Mesendoderm (in vitro differentiated cells): ENCODE measurements around the gene PPP4R3B.

Source experiments
- DNase-seq: peaks from one replicate; pipeline ENCODE4 v3.0.0; 2013
- H2AK5ac ChIP-seq: 2 replicates; pipeline ENCODE4 v1.6.1; 2013; ENCODE audit warnings: low read length, inconsistent platforms
- H2BK120ac ChIP-seq: 2 replicates; pipeline ENCODE4 v1.6.1; 2013; ENCODE audit warnings: low read depth, mild to moderate bottlenecking, low read length, moderate library complexity, mixed read lengths
- H2BK15ac ChIP-seq: replicated peaks from 2 replicates; pipeline ENCODE4 v1.6.1; 2013; ENCODE audit warnings: low read depth, mild to moderate bottlenecking, moderate library complexity
- H2BK5ac ChIP-seq: 2 replicates; pipeline ENCODE4 v1.6.1; 2013; ENCODE audit warnings: low read length, inconsistent platforms
- H3K18ac ChIP-seq: 2 replicates; pipeline ENCODE4 v1.6.1; 2013; ENCODE audit warnings: mild to moderate bottlenecking, low read length, mixed read lengths
- H3K23ac ChIP-seq: one replicate; pipeline ENCODE4 v1.6.1; 2013; ENCODE audit warnings: low read length
- H3K27ac ChIP-seq: 2 replicates; pipeline ENCODE4 v1.5.1; 2013; ENCODE audit warnings: low read depth, mild to moderate bottlenecking, inconsistent platforms, low read length, moderate library complexity
- H3K27me3 ChIP-seq: 2 replicates; pipeline ENCODE4 v1.6.1; 2013; ENCODE audit warnings: low read length, control low read depth, mild to moderate bottlenecking, inconsistent platforms; ENCODE audit not compliant: insufficient read depth, poor library complexity
- H3K36me3 ChIP-seq: 2 replicates; pipeline ENCODE4 v1.6.1; 2013; ENCODE audit warnings: low read length, inconsistent platforms; ENCODE audit not compliant: control insufficient read depth, insufficient read depth
- H3K4ac ChIP-seq: one replicate; pipeline ENCODE4 v1.6.1; 2013; ENCODE audit warnings: low read depth, mild to moderate bottlenecking, low read length, moderate library complexity
- H3K4me1 ChIP-seq: 2 replicates; pipeline ENCODE4 v1.6.1; 2013; ENCODE audit warnings: low read depth, low read length, inconsistent platforms; ENCODE audit not compliant: control insufficient read depth
- H3K4me2 ChIP-seq: 2 replicates; pipeline ENCODE4 v1.6.1; 2013; ENCODE audit warnings: low read length
- H3K4me3 ChIP-seq: 2 replicates; pipeline ENCODE4 v1.5.1; 2013; ENCODE audit warnings: mild to moderate bottlenecking, low read length
- H3K56ac ChIP-seq: one replicate; pipeline ENCODE4 v1.6.1; 2013; ENCODE audit warnings: low read length
- H3K79me1 ChIP-seq: 2 replicates; pipeline ENCODE4 v1.6.1; 2013; ENCODE audit warnings: low read length, inconsistent platforms
- H3K79me2 ChIP-seq: 2 replicates; pipeline ENCODE4 v1.6.1; 2013; ENCODE audit warnings: mild to moderate bottlenecking, low read length; ENCODE audit not compliant: control insufficient read depth, insufficient read depth
- H3K9ac ChIP-seq: 2 replicates; pipeline ENCODE4 v1.6.1; 2013; ENCODE audit warnings: low read length, inconsistent platforms
- H4K5ac ChIP-seq: one replicate; pipeline ENCODE4 v1.6.1; 2013; ENCODE audit warnings: low read length
- H4K8ac ChIP-seq: one replicate; pipeline ENCODE4 v1.6.1; 2013; ENCODE audit warnings: low read depth, mild to moderate bottlenecking, control low read depth, low read length, moderate library complexity
- WGBS: extraction: QIAGEN DNeasy Blood & Tissue Kit; methylation state at CpG from one replicate; pipeline ENCODE4 v1.1.7; 2013; ENCODE audit warnings: low lambda C conversion rate, missing lambda C conversion rate; ENCODE audit not compliant: insufficient coverage; ENCODE audit errors: extremely low coverage; 5-methylcytosine and 5-hydroxymethylcytosine counted together

Gene PPP4R3B

GRCh38 chr2:55592130-55592529 is 25.3 kb downstream of the PPP4R3B start:
- Histone ChIP-seq H3K4me3 (no peak overlapping the region), H3K4ac (no peak overlapping the region), H2BK15ac (no peak overlapping the region), H3K4me2 (no peak overlapping the region), H3K79me2 (no peaks in the 10 kb centered on the region), H2BK120ac (no peak overlapping the region), H3K36me3 (no peaks in the 10 kb centered on the region), H3K27ac (no peak overlapping the region), H3K79me1 (no peaks in the 10 kb centered on the region), H3K4me1 (no peaks in the 10 kb centered on the region), H3K27me3 (no peaks in the 10 kb centered on the region), H3K9ac (no peak overlapping the region), H3K18ac (no peak overlapping the region), H3K56ac (no peak overlapping the region), H3K23ac (no peak overlapping the region), H2BK5ac (no peak overlapping the region), H2AK5ac (no peak overlapping the region), H4K8ac (no peak overlapping the region), H4K5ac (no peak overlapping the region)
- DNase-seq = no peak
- no CpG with 5 or more reads among the region's 1 CpG for WGBS

GRCh38 chr2:55590810-55591440 is 26.5 kb downstream of the PPP4R3B start:
- no peak overlapping the region for H3K9ac ChIP-seq
- H2BK15ac ChIP-seq = no peak overlapping the region
- WGBS = no CpG with 5 or more reads among the region's 7 CpGs
- no peak overlapping the region for H3K56ac ChIP-seq
- no peaks in the 10 kb centered on the region for H3K27me3 ChIP-seq
- DNase-seq = peak; percentile 36
- H3K4me2 ChIP-seq = no peak overlapping the region
- H3K36me3 ChIP-seq = no peaks in the 10 kb centered on the region
- H3K4ac ChIP-seq = no peak overlapping the region
- no peak overlapping the region for H2BK120ac ChIP-seq
- H3K79me1 ChIP-seq = no peaks in the 10 kb centered on the region
- no peak overlapping the region for H4K8ac ChIP-seq
- no peak overlapping the region for H2BK5ac ChIP-seq
- no peak overlapping the region for H3K4me3 ChIP-seq
- H3K79me2 ChIP-seq = no peaks in the 10 kb centered on the region
- no peak overlapping the region for H2AK5ac ChIP-seq
- no peak overlapping the region for H3K23ac ChIP-seq
- H4K5ac ChIP-seq = no peak overlapping the region
- no peak overlapping the region for H3K18ac ChIP-seq
- H3K27ac ChIP-seq = no peak overlapping the region
- no peaks in the 10 kb centered on the region for H3K4me1 ChIP-seq

GRCh38 chr2:55585451-55586080 is 31.9 kb downstream of the PPP4R3B start:
- Histone ChIP-seq H3K9ac (no peak overlapping the region), H3K79me1 (no peaks in the 10 kb centered on the region), H2AK5ac (no peak overlapping the region), H3K4ac (no peak overlapping the region), H3K36me3 (no peaks in the 10 kb centered on the region), H3K27ac (no peak overlapping the region), H3K23ac (no peak overlapping the region), H3K27me3 (no peaks in the 10 kb centered on the region), H2BK15ac (no peak overlapping the region), H3K18ac (no peak overlapping the region), H3K79me2 (no peaks in the 10 kb centered on the region), H4K8ac (no peak overlapping the region), H3K56ac (no peak overlapping the region), H2BK5ac (no peak overlapping the region), H4K5ac (no peak overlapping the region), H3K4me1 (no peaks in the 10 kb centered on the region), H3K4me2 (no peak overlapping the region), H2BK120ac (no peak overlapping the region), H3K4me3 (no peak overlapping the region)
- peak; percentile 14 for DNase-seq
- WGBS = no CpG with 5 or more reads among the region's 2 CpGs

- Histone ChIP-seq H3K9ac (no peak overlapping the region), H4K5ac (no peak overlapping the region), H3K4me3 (no peak overlapping the region), H4K8ac (no peak overlapping the region), H3K56ac (no peak overlapping the region), H3K79me1 (no peaks in the 10 kb centered on the region), H2AK5ac (no peak overlapping the region), H3K4me2 (no peak overlapping the region), H3K23ac (no peak overlapping the region), H3K79me2 (no peaks in the 10 kb centered on the region), H2BK5ac (no peak overlapping the region), H3K36me3 (no peaks in the 10 kb centered on the region), H3K18ac (no peak overlapping the region), H2BK15ac (no peak overlapping the region), H2BK120ac (no peak overlapping the region), H3K4ac (no peak overlapping the region), H3K4me1 (no peaks in the 10 kb centered on the region), H3K27ac (no peak overlapping the region), H3K27me3 (no peaks in the 10 kb centered on the region)
- no peak for DNase-seq
- no CpG with 5 or more reads among the region's 4 CpGs for WGBS
Measured at GRCh38 chr2:55581874-55582547, 35.4 kb downstream of the PPP4R3B start.

GRCh38 chr2:55581435-55581834 is 36.0 kb downstream of the PPP4R3B start:
- Histone ChIP-seq H4K5ac (no peak overlapping the region), H3K4me1 (no peaks in the 10 kb centered on the region), H2AK5ac (no peak overlapping the region), H3K18ac (no peak overlapping the region), H3K9ac (no peak overlapping the region), H3K56ac (no peak overlapping the region), H3K4me3 (no peak overlapping the region), H3K36me3 (no peaks in the 10 kb centered on the region), H3K4ac (no peak overlapping the region), H4K8ac (no peak overlapping the region), H2BK15ac (no peak overlapping the region), H2BK5ac (no peak overlapping the region), H3K4me2 (no peak overlapping the region), H3K23ac (no peak overlapping the region), H2BK120ac (no peak overlapping the region), H3K27me3 (no peaks in the 10 kb centered on the region), H3K79me2 (no peaks in the 10 kb centered on the region), H3K79me1 (no peaks in the 10 kb centered on the region), H3K27ac (no peak overlapping the region)
- peak; percentile 51 for DNase-seq
- no CpG with 5 or more reads among the region's 3 CpGs for WGBS
